Measurements from ENCODE around the gene CHST8. TPM values are rescaled to one million over a fixed set of nuclear protein-coding genes. Genes with fewer than 3 reads are reported as not detected.

CHST8 gene
- total and polyA plus RNA-seq, 4 donors: 0.09 to 0.67 (median 0.24) TPM

- no peak for ATAC-seq (ENCODE audit: insufficient read depth, low FRiP score)
- no peaks in the 10 kb centered on the region for H3K36me3 ChIP-seq (ENCODE audit: control insufficient read depth in 4 of 4, insufficient read depth in 4 of 4, low read length in 4 of 4)
- no peak for DNase-seq
- no peak overlapping the region for H3K4me3 ChIP-seq
- TF ChIP-seq CTCF (IDR thresholded peaks at IDR 0.05; ENCODE audit: control extremely low read depth, extremely low read depth): no peak
- H3K4me1 ChIP-seq (ENCODE audit: control insufficient read depth in 5 of 5, insufficient read depth in 5 of 5, low read length in 5 of 5): no peaks in the 10 kb centered on the region
- WGBS, 2 donors: 69 to 87% methylated on average over 3 of the region's 3 CpGs
- H3K27ac ChIP-seq (ENCODE audit: low read depth in 1 of 2, low read length in 1 of 2): no peak overlapping the region
- peaks cover 0 to 10% (median 3%) of the 10 kb centered on the region in 4 donors for H3K9me3 ChIP-seq (ENCODE audit: control insufficient read depth in 4 of 4, insufficient read depth in 3 of 4, low read length in 3 of 4)
- peaks cover 0 to 3% (median 0%) of the 10 kb centered on the region in 3 donors for H3K27me3 ChIP-seq (ENCODE audit: control insufficient read depth in 3 of 3, insufficient read depth in 3 of 3, low read length in 2 of 3)
- no peak overlapping the region for H3K9ac ChIP-seq (ENCODE audit: insufficient read depth in 1 of 2, low read length in 2 of 2)
These were observed 43.1 kb upstream of the CHST8 start for GRCh38 chr19:33578697-33579096.

GRCh38 chr19:33580026-33580644 is 41.6 kb upstream of the CHST8 start:
- no peak for DNase-seq
- H3K36me3 ChIP-seq (ENCODE audit: control insufficient read depth in 4 of 4, insufficient read depth in 4 of 4, low read length in 4 of 4): no peaks in the 10 kb centered on the region
- no peak overlapping the region for H3K9ac ChIP-seq (ENCODE audit: insufficient read depth in 1 of 2, low read length in 2 of 2)
- no peak for ATAC-seq (ENCODE audit: insufficient read depth, low FRiP score)
- peaks cover 0 to 3% (median 0%) of the 10 kb centered on the region in 4 donors for H3K9me3 ChIP-seq (ENCODE audit: control insufficient read depth in 4 of 4, insufficient read depth in 3 of 4, low read length in 3 of 4)
- no peak for TF ChIP-seq CTCF (IDR thresholded peaks at IDR 0.05; ENCODE audit: control extremely low read depth, extremely low read depth)
- peaks cover 0 to 3% (median 0%) of the 10 kb centered on the region in 3 donors for H3K27me3 ChIP-seq (ENCODE audit: control insufficient read depth in 3 of 3, insufficient read depth in 3 of 3, low read length in 2 of 3)
- no peak overlapping the region for H3K27ac ChIP-seq (ENCODE audit: low read depth in 1 of 2, low read length in 1 of 2)
- no peaks in the 10 kb centered on the region for H3K4me1 ChIP-seq (ENCODE audit: control insufficient read depth in 5 of 5, insufficient read depth in 5 of 5, low read length in 5 of 5)
- H3K4me3 ChIP-seq: no peak overlapping the region
- WGBS, 2 donors: 54 to 67% methylated on average over 10 of the region's 10 CpGs

GRCh38 chr19:33580645-33581037 is 41.1 kb upstream of the CHST8 start:
- no peak for ATAC-seq (ENCODE audit: insufficient read depth, low FRiP score)
- Histone ChIP-seq H3K36me3 (ENCODE audit: control insufficient read depth in 4 of 4, insufficient read depth in 4 of 4, low read length in 4 of 4) (no peaks in the 10 kb centered on the region), H3K27ac (ENCODE audit: low read depth in 1 of 2, low read length in 1 of 2) (no peak overlapping the region), H3K27me3 (ENCODE audit: control insufficient read depth in 3 of 3, insufficient read depth in 3 of 3, low read length in 2 of 3) (peaks cover 0 to 3% (median 0%) of the 10 kb centered on the region in 3 donors), H3K9me3 (ENCODE audit: control insufficient read depth in 4 of 4, insufficient read depth in 3 of 4, low read length in 3 of 4) (no peaks in the 10 kb centered on the region), H3K4me3 (no peak overlapping the region), H3K9ac (ENCODE audit: insufficient read depth in 1 of 2, low read length in 2 of 2) (no peak overlapping the region), H3K4me1 (ENCODE audit: control insufficient read depth in 5 of 5, insufficient read depth in 5 of 5, low read length in 5 of 5) (no peaks in the 10 kb centered on the region)
- DNase-seq: no peak
- 60 to 74% methylated on average over 8 of the region's 8 CpGs for WGBS, 2 donors
- TF ChIP-seq CTCF (IDR thresholded peaks at IDR 0.05; ENCODE audit: control extremely low read depth, extremely low read depth): no peak

- WGBS, 2 donors: 61 to 66% methylated on average over 4 of the region's 4 CpGs
- H3K9me3 ChIP-seq (ENCODE audit: control insufficient read depth in 4 of 4, insufficient read depth in 3 of 4, low read length in 3 of 4): peaks cover 0 to 7% (median 3%) of the 10 kb centered on the region in 4 donors
- H3K27me3 ChIP-seq (ENCODE audit: control insufficient read depth in 3 of 3, insufficient read depth in 3 of 3, low read length in 2 of 3): peaks cover 0 to 1% (median 0%) of the 10 kb centered on the region in 3 donors
- H3K36me3 ChIP-seq (ENCODE audit: control insufficient read depth in 4 of 4, insufficient read depth in 4 of 4, low read length in 4 of 4): no peaks in the 10 kb centered on the region
- ATAC-seq (ENCODE audit: insufficient read depth, low FRiP score): no peak
- no peak overlapping the region for H3K27ac ChIP-seq (ENCODE audit: low read depth in 1 of 2, low read length in 1 of 2)
- no peak overlapping the region for H3K4me3 ChIP-seq
- no peak overlapping the region for H3K9ac ChIP-seq (ENCODE audit: insufficient read depth in 1 of 2, low read length in 2 of 2)
- no peak for DNase-seq
- TF ChIP-seq CTCF (IDR thresholded peaks at IDR 0.05; ENCODE audit: control extremely low read depth, extremely low read depth): no peak
- no peaks in the 10 kb centered on the region for H3K4me1 ChIP-seq (ENCODE audit: control insufficient read depth in 5 of 5, insufficient read depth in 5 of 5, low read length in 5 of 5)
These were observed 38.8 kb upstream of the CHST8 start for GRCh38 chr19:33582914-33583313.

Data from lung (tissue), 12 donors.